Measurements from ENCODE around the gene SLC25A33.
A peak's percentile ranks its signal among the peaks of the same experiment; 100 is the strongest.
"Not testable (repeated sequence)": the region's sequence is repeated elsewhere in the genome, so short reads cannot be mapped to it uniquely, and the experiment has no call there.

Gene SLC25A33

GRCh38 chr1:9539829-9540550 lies 725 bp downstream of the SLC25A33 start:
- peak; percentile 68 for DNase-seq

DNA sequence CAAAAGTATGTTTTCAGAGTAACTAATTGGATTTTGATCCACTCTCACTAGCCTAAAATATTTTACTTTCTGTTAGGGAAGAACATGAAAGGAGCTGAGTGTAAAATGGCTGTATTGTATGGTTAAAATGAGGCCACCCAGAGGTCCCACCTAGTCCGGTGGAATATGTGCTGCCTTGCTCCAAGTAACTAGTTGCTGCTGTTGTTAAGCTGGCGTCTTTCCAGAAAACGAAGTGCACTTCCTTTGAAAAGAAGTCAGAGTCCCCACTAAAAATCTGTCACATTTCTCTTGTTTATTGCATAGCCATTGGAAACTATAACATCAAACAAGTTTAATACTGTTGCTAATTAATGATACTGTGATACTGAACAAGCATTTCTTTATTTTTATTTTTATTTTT lies 3.2 kb downstream of the SLC25A33 start:
- DNase-seq: peak; percentile 27

- DNase-seq: no peak
Measured at GRCh38 chr1:9544926-9545325, 5.7 kb downstream of the SLC25A33 start.

GRCh38 chr1:9549955-9550546 lies 10.8 kb downstream of the SLC25A33 start:
- DNase-seq: no peak

DNA sequence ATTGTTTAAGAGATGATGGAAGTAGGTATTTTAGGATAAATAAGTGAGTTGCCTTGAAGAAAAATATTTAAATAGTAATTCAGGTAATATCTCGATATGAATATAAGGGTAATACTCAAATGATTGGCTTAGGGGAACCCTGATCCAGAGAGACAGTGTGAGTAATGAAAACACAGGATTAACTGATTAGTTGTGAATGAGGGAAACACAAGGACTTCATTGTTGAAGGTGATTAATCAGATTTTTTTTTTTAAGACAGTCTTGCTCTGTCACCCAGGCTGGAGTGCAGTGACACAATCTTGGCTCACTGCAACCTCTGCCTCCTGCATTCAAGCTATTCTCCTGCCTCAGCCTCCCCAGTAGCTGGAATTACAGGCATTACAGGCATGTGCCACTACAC lies 12.7 kb downstream of the SLC25A33 start:
- no peak for DNase-seq

- DNase-seq: no peak
Measured at GRCh38 chr1:9553736-9554144, 14.5 kb downstream of the SLC25A33 start.

- no peak for DNase-seq
Measured at GRCh38 chr1:9555942-9556341, 16.7 kb downstream of the SLC25A33 start.

DNA sequence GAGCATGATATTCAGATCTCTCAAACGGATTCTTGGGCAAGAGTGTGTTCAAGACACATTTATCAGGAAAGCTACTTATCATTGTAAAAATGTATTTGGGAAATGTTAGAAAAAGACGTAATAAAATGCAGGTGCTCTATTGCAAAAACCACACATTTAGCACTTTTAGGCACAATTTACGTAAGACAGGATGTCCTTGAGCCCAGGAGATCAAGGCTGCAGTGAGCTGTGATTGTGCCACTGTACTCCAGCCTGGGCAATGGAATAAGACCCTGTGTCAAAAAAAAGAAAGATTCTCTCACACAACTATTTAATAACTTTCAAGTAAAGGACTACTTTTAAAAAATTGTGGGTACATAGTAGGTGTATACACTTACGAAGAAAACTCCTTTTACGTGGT lies 18.4 kb downstream of the SLC25A33 start:
- DNase-seq: no peak

GRCh38 chr1:9558271-9558945 lies 19.1 kb downstream of the SLC25A33 start:
- DNase-seq: no peak

DNA sequence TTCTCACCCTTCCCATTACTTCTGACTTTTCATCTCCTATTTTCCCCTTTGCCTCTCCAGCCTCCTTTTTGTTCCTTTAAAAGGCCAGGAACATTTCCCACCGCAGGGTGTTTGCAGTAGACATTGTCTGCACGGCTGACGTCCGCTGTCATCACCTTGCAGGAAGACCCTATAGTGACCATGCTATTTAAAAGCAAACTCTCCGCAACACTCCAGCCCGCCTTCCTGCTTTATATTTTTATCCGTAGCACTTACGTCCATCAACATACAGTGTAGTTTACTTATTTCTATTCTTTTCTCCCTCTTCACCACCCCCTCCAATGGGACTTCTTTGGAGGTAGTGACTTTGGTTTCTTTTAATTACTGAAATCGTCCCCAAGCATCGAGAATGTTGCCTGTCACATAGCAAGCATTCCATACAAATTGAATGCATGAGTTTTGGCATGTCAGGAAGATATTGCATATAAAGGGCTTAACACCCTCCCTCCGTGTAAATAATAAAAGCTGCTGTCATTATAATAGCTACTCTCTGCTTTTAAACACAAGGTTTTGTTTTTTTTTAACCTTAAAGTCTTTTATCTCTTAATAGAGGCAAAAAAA lies 19.8 kb downstream of the SLC25A33 start:
- DNase-seq: no peak

- DNase-seq: no peak
Measured at GRCh38 chr1:9559673-9560072, 20.4 kb downstream of the SLC25A33 start.

DNA sequence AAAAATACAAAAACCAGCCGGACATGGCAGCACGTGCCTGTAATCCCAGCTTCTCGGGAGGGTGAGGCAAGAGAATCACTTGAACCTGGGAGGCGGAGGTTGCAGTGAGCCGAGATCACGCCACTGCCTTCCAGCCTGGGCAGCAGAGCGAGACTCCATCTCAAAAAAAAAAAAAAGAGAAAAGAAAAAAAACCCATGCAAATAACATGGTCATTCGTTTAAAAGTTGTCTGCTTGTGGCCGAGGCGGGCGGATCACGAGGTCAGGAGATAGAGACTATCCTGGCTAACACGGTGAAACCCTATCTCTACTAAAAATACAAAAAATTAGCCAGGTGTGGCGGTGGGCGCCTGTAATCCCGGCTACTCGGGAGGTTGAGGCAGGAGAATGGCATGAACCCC lies 20.8 kb downstream of the SLC25A33 start:
- not testable (repeated sequence) for DNase-seq

GRCh38 chr1:9561429-9561828 lies 22.2 kb downstream of the SLC25A33 start:
- DNase-seq: no peak

GRCh38 chr1:9569267-9569666 lies 30.0 kb downstream of the SLC25A33 start:
- no peak for DNase-seq

GRCh38 chr1:9570886-9571529 lies 31.7 kb downstream of the SLC25A33 start:
- not testable (repeated sequence) for DNase-seq

DNA sequence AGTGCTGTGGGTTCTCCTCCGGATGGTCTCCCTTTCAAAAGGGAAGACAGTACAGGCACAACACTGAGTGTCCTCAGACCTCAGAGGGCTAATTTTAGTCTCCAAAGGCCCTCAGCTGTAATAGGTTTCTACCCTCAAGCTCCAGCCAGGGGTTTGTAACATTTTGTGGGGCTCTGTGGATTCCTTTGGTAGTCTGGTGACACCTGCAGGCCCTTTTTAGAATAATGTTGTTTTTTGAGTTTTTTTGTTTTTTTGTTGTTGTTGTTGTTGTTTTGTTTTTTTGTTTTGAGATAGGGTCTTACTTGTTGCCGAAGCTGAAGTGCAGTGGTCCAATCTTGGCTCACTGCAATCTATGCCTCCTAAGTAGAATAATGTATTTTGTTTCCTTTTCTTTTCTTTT lies 34.5 kb downstream of the SLC25A33 start:
- no peak for DNase-seq

DNA sequence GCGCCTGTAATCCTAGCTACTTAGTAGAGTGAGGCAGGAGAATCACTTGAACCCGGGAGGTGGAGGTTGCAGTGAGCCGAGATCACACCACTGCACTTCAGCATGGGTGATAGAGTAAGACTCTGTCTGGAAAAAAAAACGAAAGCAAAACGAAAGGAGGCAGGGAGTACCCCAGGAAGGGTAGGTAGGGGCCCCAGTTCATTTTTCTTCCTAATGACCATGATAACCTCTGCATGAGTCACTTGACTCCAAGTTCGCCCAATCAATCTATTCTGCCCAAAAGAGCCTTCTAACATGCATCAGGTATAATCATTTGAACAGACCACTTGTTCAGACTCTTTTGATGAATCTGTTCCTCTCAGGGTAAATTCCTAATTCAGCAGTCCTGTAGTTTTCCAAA lies 36.2 kb downstream of the SLC25A33 start:
- no peak for DNase-seq

DNA sequence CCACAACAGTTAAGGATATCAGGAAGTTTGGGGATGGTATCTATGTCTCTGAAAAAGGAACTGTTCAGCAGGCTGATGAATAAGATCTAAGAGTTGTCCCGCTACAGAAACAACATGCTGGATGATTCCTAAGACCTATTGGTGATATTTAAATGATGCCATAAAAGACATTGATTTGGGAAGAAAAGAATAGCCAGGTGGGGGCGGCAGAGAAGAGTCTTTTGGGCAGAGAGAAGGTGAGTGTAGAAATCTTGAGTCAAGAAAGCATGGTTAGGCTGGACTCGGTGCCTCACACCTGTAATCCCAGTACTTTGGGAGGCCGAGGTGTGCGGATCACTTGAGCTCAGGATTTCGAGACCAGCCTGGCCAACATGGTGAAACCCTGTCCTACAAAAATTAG lies 37.6 kb downstream of the SLC25A33 start:
- DNase-seq: no peak

DNA sequence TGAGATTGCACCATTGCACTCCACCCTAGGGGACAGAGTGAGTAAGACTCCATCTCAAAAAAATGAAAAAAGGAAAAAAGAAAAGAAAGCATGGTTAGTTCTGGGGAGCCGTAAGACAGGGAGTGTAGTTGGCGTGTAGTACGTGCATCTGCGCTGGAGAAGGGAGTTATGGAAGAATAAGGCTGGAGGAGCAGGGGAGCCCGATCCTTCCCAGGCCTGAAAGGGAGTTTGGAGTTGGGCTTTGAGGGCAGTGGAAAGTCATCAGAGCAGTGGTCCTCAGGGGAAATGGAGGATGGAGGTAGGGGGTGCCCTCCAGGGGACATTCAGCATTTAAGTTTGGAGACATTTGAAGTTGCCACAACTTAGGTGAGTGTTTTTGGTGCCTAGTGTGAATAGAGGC lies 38.2 kb downstream of the SLC25A33 start:
- DNase-seq: no peak

DNA sequence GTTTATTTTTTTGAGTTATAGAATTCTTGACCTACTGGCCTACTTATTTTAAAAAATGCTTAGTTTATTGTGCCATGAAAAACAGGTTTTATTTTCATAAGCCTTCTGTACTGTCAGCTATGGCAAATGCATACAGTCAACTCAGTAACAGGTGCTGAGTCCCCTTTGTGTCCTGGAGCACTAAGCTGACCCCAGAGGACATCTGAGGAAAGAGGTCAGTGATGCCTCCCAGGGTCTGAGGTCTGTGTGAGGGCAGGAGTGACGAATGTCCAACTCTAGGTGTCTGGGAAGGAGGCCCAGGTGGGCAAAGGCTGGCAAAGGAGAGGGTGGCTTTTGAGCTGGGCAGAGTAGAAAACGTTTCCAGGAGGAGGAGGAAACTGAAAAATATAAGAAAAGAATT lies 41.7 kb downstream of the SLC25A33 start:
- no peak for DNase-seq

GRCh38 chr1:9586147-9586766 lies 47.0 kb downstream of the SLC25A33 start:
- DNase-seq: no peak

GRCh38 chr1:9588551-9589143 lies 49.4 kb downstream of the SLC25A33 start, which contains the start of gene TMEM201:
TMEM201 (plus strand) TSS chr1:9588911; CDS start chr1:9588931, 20 bp downstream.
- peak; percentile 96 for DNase-seq

All from right hindlimb (tissue), 1 donor.